C1 segment of cervical spinal cord (tissue), 14 donors: Measurements from ENCODE around the gene HES2.
"Not testable (repeated sequence)": the region's sequence is repeated elsewhere in the genome, so short reads cannot be mapped to it uniquely, and the experiment has no call there.

ENCODE experiments used
- DNase-seq, 14 donors: peaks; one replicate each; lab custom pipeline; 2025; lab: John Stamatoyannopoulos, UW

Gene HES2

GRCh38 chr1:6454856-6455751 is 35.4 kb upstream of the HES2 start:
- no peak for DNase-seq

- DNase-seq: not testable (repeated sequence)
Observed at GRCh38 chr1:6453895-6454855, 34.5 kb upstream of the HES2 start.

GRCh38 chr1:6450943-6451373 is 31.2 kb upstream of the HES2 start:
- no peak for DNase-seq

GRCh38 chr1:6450486-6450885 is 30.8 kb upstream of the HES2 start:
- not testable (repeated sequence) for DNase-seq

- DNase-seq: no peak
Observed at GRCh38 chr1:6450005-6450450, 30.3 kb upstream of the HES2 start.

- peak in 1 of 14 donors; percentile 4 for DNase-seq
Observed at GRCh38 chr1:6448749-6449631, 29.3 kb upstream of the HES2 start.

GRCh38 chr1:6447818-6448748 is 28.4 kb upstream of the HES2 start:
- DNase-seq: no peak

GRCh38 chr1:6447016-6447817 is 27.5 kb upstream of the HES2 start:
- no peak for DNase-seq

- DNase-seq: no peak
Observed at GRCh38 chr1:6446665-6447015, 26.9 kb upstream of the HES2 start.

GRCh38 chr1:6445929-6446328 is 26.2 kb upstream of the HES2 start:
- not testable (repeated sequence) for DNase-seq

- DNase-seq: peak in 2 of 14 donors; percentile 5 to 26
Observed at GRCh38 chr1:6445062-6445763, 25.5 kb upstream of the HES2 start.

- no peak for DNase-seq
Observed at GRCh38 chr1:6444377-6444776, 24.7 kb upstream of the HES2 start.

- no peak for DNase-seq
Observed at GRCh38 chr1:6443339-6444115, 23.8 kb upstream of the HES2 start.

- DNase-seq: no peak
Observed at GRCh38 chr1:6441586-6441985, 21.9 kb upstream of the HES2 start.

- DNase-seq: no peak
Observed at GRCh38 chr1:6440198-6441126, 20.7 kb upstream of the HES2 start.

- DNase-seq: peak in 11 of 14 donors; percentile 5 to 61 (median 23)
Observed at GRCh38 chr1:6438047-6438525, 18.4 kb upstream of the HES2 start.
